Measurements from ENCODE around the gene EP400. TPM values are rescaled to one million over a fixed set of nuclear protein-coding genes. Genes with fewer than 3 reads are reported as not detected.

EP400 gene
- total and polyA plus RNA-seq, 2 of the 13 experiments (the other 11 are each of a cell fraction or from before 2014, with no cell fraction given) = 4.9 to 5.0 TPM

- no peaks in the 10 kb centered on the region for H4K20me1 ChIP-seq (ENCODE audit: insufficient read depth, low read length)
- no peak overlapping the region for H3K4me3 ChIP-seq (replicated peaks in 1 of 3; ENCODE audit: insufficient read depth in 1 of 3, low read depth in 2 of 3, low read length in 3 of 3)
- no peak for FAIRE-seq
- DNase-seq (ENCODE audit: low spot score) = no peak
- H3K27me3 ChIP-seq (ENCODE audit: control insufficient read depth in 1 of 2, insufficient read depth in 2 of 2, low read length in 2 of 2) = no peaks in the 10 kb centered on the region
- H3K36me3 ChIP-seq (replicated peaks in 1 of 2; ENCODE audit: control insufficient read depth in 1 of 2, insufficient read depth in 2 of 2, low read length in 2 of 2) = peaks cover 35 to 81% of the 10 kb centered on the region in 2 experiments
- no peaks in the 10 kb centered on the region for H3K4me1 ChIP-seq (ENCODE audit: insufficient read depth, low read length)
- H3K27ac ChIP-seq (ENCODE audit: extremely low read length, insufficient read depth, low read length) = no peak overlapping the region
- no peaks in the 10 kb centered on the region for H3K79me2 ChIP-seq (ENCODE audit: insufficient read depth, low read length)
- intact Hi-C loops (cut with micrococcal nuclease; ENCODE audit: unreplicated experiment) = no loop called here
- 95% methylated on average over 19 of the region's 22 CpGs for WGBS (ENCODE audit: low lambda C conversion rate)
- in situ Hi-C loops (cut with HindIII; ENCODE audit: extremely low pct_ligation_motif_present, low pct_unique_long_range_greater_than_20kb) = loop anchor here (25.0 kb wide), 1 partner anchor 402 kb away; no protein-coding TSS in a partner anchor
- CTCF ChIA-PET (ENCODE audit: low intra/inter-chr PET ratio, low total read pairs) = no interaction called here
- no peak for ATAC-seq
- POLR2A ChIA-PET = no interaction called here
- no peak overlapping the region for H3K9ac ChIP-seq (ENCODE audit: insufficient read depth, low read depth, low read length)
- TF ChIP-seq ZNF569 (CRISPR knock-in tag; IDR thresholded peaks at IDR 0.05; ENCODE audit: borderline replicate concordance) (no peak), AGO2 (optimal IDR thresholded peaks at IDR 0.05; ENCODE audit: low read depth, low read length) (peak; percentile 36)
- no peak overlapping the region for H2AFZ ChIP-seq (ENCODE audit: low read length)
- BruUV-seq (replicated peaks) = no TSS peak
- no peak overlapping the region for H3K4me2 ChIP-seq (ENCODE audit: low read depth, low read length)
- no peaks in the 10 kb centered on the region for H3K9me3 ChIP-seq (ENCODE audit: low read length)
Observed at GRCh38 chr12:132014092-132014914, 64.6 kb downstream of the EP400 start.

DNA sequence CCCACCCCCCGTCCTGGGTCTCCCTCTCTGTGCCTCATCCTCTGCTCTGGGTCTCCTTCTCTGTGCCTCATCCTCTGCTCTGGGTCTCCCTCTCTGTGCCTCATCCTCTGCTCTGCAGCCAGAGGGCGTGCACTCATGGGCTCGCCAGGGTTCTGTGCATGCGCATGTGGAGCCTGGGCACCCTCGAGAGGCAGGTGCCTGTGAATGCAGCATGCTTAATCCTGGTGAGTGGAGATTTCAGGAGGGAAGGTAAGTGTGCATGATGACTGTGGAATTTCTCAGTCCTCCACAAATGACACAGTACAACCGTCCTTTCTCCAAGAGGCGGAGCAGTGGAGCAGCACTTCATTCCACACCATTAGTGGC is 65.2 kb downstream of the EP400 start:
- no TSS peak for BruUV-seq (replicated peaks)
- Histone ChIP-seq H3K36me3 (replicated peaks in 1 of 2; ENCODE audit: control insufficient read depth in 1 of 2, insufficient read depth in 2 of 2, low read length in 2 of 2) (peaks cover 37 to 85% of the 10 kb centered on the region in 2 experiments), H2AFZ (ENCODE audit: low read length) (no peak overlapping the region), H4K20me1 (ENCODE audit: insufficient read depth, low read length) (no peaks in the 10 kb centered on the region), H3K4me3 (replicated peaks in 1 of 3; ENCODE audit: insufficient read depth in 1 of 3, low read depth in 2 of 3, low read length in 3 of 3) (no peak overlapping the region), H3K27ac (ENCODE audit: extremely low read length, insufficient read depth, low read length) (no peak overlapping the region), H3K27me3 (ENCODE audit: control insufficient read depth in 1 of 2, insufficient read depth in 2 of 2, low read length in 2 of 2) (no peaks in the 10 kb centered on the region), H3K4me1 (ENCODE audit: insufficient read depth, low read length) (no peaks in the 10 kb centered on the region), H3K79me2 (ENCODE audit: insufficient read depth, low read length) (no peaks in the 10 kb centered on the region), H3K9me3 (ENCODE audit: low read length) (no peaks in the 10 kb centered on the region), H3K9ac (ENCODE audit: insufficient read depth, low read depth, low read length) (no peak overlapping the region), H3K4me2 (ENCODE audit: low read depth, low read length) (no peak overlapping the region)
- intact Hi-C loops (cut with micrococcal nuclease; ENCODE audit: unreplicated experiment) = no loop called here
- WGBS (ENCODE audit: low lambda C conversion rate) = 100% methylated on average over 7 of the region's 7 CpGs
- TF ChIP-seq ZSCAN31 (CRISPR knock-in tag; IDR thresholded peaks at IDR 0.05; ENCODE audit: low read depth) (no peak), SMAD9 (CRISPR knock-in tag; IDR thresholded peaks at IDR 0.05) (no peak), ZNF329 (CRISPR knock-in tag; IDR thresholded peaks at IDR 0.05; ENCODE audit: low read depth) (no peak), BATF2 (CRISPR knock-in tag; IDR thresholded peaks at IDR 0.05) (no peak), FUBP1 (CRISPR knock-in tag; IDR thresholded peaks at IDR 0.05; ENCODE audit: borderline replicate concordance) (no peak), CENPX (CRISPR knock-in tag; IDR thresholded peaks at IDR 0.05) (no peak)
- TF ChIP-seq, protein P1, sequence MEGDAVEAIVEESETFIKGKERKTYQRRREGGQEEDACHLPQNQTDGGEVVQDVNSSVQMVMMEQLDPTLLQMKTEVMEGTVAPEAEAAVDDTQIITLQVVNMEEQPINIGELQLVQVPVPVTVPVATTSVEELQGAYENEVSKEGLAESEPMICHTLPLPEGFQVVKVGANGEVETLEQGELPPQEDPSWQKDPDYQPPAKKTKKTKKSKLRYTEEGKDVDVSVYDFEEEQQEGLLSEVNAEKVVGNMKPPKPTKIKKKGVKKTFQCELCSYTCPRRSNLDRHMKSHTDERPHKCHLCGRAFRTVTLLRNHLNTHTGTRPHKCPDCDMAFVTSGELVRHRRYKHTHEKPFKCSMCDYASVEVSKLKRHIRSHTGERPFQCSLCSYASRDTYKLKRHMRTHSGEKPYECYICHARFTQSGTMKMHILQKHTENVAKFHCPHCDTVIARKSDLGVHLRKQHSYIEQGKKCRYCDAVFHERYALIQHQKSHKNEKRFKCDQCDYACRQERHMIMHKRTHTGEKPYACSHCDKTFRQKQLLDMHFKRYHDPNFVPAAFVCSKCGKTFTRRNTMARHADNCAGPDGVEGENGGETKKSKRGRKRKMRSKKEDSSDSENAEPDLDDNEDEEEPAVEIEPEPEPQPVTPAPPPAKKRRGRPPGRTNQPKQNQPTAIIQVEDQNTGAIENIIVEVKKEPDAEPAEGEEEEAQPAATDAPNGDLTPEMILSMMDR (CRISPR knock-in tag; IDR thresholded peaks at IDR 0.05) = 0 out of 2 replicates have a peak, but pooled peaks have one; percentile 13
- ATAC-seq (no peak; the same call in 2 of the 3 replicates), FAIRE-seq (no peak), DNase-seq (ENCODE audit: low spot score) (no peak)
- in situ Hi-C loops (cut with HindIII; ENCODE audit: extremely low pct_ligation_motif_present, low pct_unique_long_range_greater_than_20kb) = loop anchor here (25.0 kb wide), 1 partner anchor 403 kb away; no protein-coding TSS in a partner anchor
- ChIA-PET POLR2A (no interaction called here), CTCF (ENCODE audit: low intra/inter-chr PET ratio, low total read pairs) (no interaction called here)
